GM12801 (cell line): ENCODE results near the gene TCF12.

Experiments used
- CTCF ChIP-seq: IDR thresholded peaks from one replicate; pipeline ENCODE4 v1.5.1; 2011; ENCODE audit warnings: control low read depth; ENCODE audit not compliant: insufficient read length; ENCODE audit errors: extremely low read depth

TCF12 gene

GRCh38 chr15:56929399-56929798 lies 11.0 kb downstream of the TCF12 start:
- no peak for TF ChIP-seq CTCF

GRCh38 chr15:56929933-56930332 lies 11.5 kb downstream of the TCF12 start:
- no peak for TF ChIP-seq CTCF

- TF ChIP-seq CTCF = no peak
Observed at GRCh38 chr15:56930669-56931313, 12.3 kb downstream of the TCF12 start.

GRCh38 chr15:56931639-56932508 lies 13.4 kb downstream of the TCF12 start:
- no peak for TF ChIP-seq CTCF

GRCh38 chr15:56933410-56933809 lies 15.0 kb downstream of the TCF12 start:
- no peak for TF ChIP-seq CTCF

- no peak for TF ChIP-seq CTCF
Observed at GRCh38 chr15:56933811-56934210, 15.4 kb downstream of the TCF12 start.

GRCh38 chr15:56934269-56934668 lies 15.8 kb downstream of the TCF12 start:
- TF ChIP-seq CTCF = no peak
